HepG2 (cell line): Measurements from ENCODE around the gene SCAPER. TPM values are rescaled to one million over a fixed set of nuclear protein-coding genes. Genes with fewer than 3 reads are reported as not detected.

Source experiments
- DNMT1 ChIP-seq: sonication (generic); formaldehyde crosslinking; IDR thresholded peaks from 2 replicates; pipeline ENCODE4 v1.5.1; 2020; ENCODE audit warnings: mild to moderate bottlenecking, missing genetic modification reagents
- DZIP1 ChIP-seq: sonication (generic); formaldehyde crosslinking; IDR thresholded peaks from 2 replicates; pipeline ENCODE4 v1.5.0; 2020; ENCODE audit warnings: mild to moderate bottlenecking, missing genetic modification reagents
- E2F2 ChIP-seq: sonication (generic); formaldehyde crosslinking; IDR thresholded peaks from 2 replicates; pipeline ENCODE4 v1.4.0; 2020; ENCODE audit warnings: missing genetic modification reagents, borderline replicate concordance
- HCFC1 ChIP-seq: fragments of 150-350 bp; IDR thresholded peaks from 2 replicates; pipeline ENCODE4 v1.6.1; 2014; ENCODE audit warnings: low read depth, low read length
- IKZF5 ChIP-seq: IDR thresholded peaks from 2 replicates; pipeline ENCODE4 v1.6.1; 2018; ENCODE audit warnings: missing genetic modification reagents, mild to moderate bottlenecking, missing compliant biosample characterization
- MAZ ChIP-seq, 2 experiments: sonication (generic) in 1 of 2; formaldehyde crosslinking in 1 of 2; IDR thresholded peaks; 2 replicates each; pipeline versions ENCODE4 v1.5.0 to v1.6.1; 2012 to 2020; ENCODE audit warnings: low read depth in 2 of 2, mild to moderate bottlenecking in 2 of 2, borderline replicate concordance in 1 of 2, improper control_type of control experiment in 1 of 2, low read length in 1 of 2, missing genetic modification reagents in 1 of 2, moderate library complexity in 1 of 2
- PCBP1 ChIP-seq: fragments of 200-400 bp; formaldehyde crosslinking; IDR thresholded peaks from 2 replicates; pipeline ENCODE4 v1.6.1; 2017; ENCODE audit warnings: mild to moderate bottlenecking, low read depth, low read length, borderline replicate concordance
- SALL1 ChIP-seq: sonication (generic); formaldehyde crosslinking; IDR thresholded peaks from 2 replicates; pipeline ENCODE4 v1.8.0; 2022; ENCODE audit warnings: mild to moderate bottlenecking, missing genetic modification reagents
- TBL1XR1 ChIP-seq: fragments of 150-350 bp; IDR thresholded peaks from 2 replicates; pipeline ENCODE4 v1.6.1; 2014; ENCODE audit warnings: borderline replicate concordance, low read length; ENCODE audit not compliant: partially characterized antibody
- ZFP37 ChIP-seq: sonication (generic); formaldehyde crosslinking; IDR thresholded peaks from 2 replicates; pipeline ENCODE4 v1.4.0; 2020; ENCODE audit warnings: missing genetic modification reagents, borderline replicate concordance
- ZHX1 ChIP-seq: sonication (generic); formaldehyde crosslinking; IDR thresholded peaks from 2 replicates; pipeline ENCODE4 v1.8.1; 2022; ENCODE audit warnings: low read depth, mild to moderate bottlenecking, missing genetic modification reagents
- ZNF275 ChIP-seq: sonication (generic); formaldehyde crosslinking; IDR thresholded peaks from 2 replicates; pipeline ENCODE4 v1.8.0; 2022; ENCODE audit warnings: missing genetic modification reagents, mild to moderate bottlenecking, inconsistent platforms, borderline replicate concordance
- ZNF276 ChIP-seq: sonication (generic); formaldehyde crosslinking; IDR thresholded peaks from 2 replicates; pipeline ENCODE4 v1.4.0; 2020; ENCODE audit warnings: mild to moderate bottlenecking, low read depth, missing genetic modification reagents
- ZNF619 ChIP-seq: sonication (generic); formaldehyde crosslinking; IDR thresholded peaks from 2 replicates; pipeline ENCODE4 v1.4.0; 2020; ENCODE audit warnings: mild to moderate bottlenecking, missing genetic modification reagents
- ZNF761 ChIP-seq: sonication (generic); formaldehyde crosslinking; conservative IDR thresholded peaks from 2 replicates; pipeline ENCODE4 v1.4.0; 2020; ENCODE audit warnings: mild to moderate bottlenecking, missing genetic modification reagents
- polyA plus RNA-seq, 8 experiments: library from polyadenylated mRNA; depleted of rRNA in 3 of 8; stranded (reverse) in 7 of 8; unstranded in 1 of 8; fragments of >200 nt; fragmentation: Illumina TruSeq in 4 of 8; extraction: Trizol in 4 of 8; gene quantifications; 2 replicates each; pipeline versions ENCODE4 v1.2.1 to v1.2.3, GENCODE V29; 2011 to 2016; ENCODE audit warnings: low read depth in 4 of 8, missing spikeins in 1 of 8, mixed read lengths in 1 of 8; ENCODE audit not compliant: insufficient read depth in 1 of 8
- total RNA-seq, 5 experiments: library from RNA; depleted of rRNA; stranded (reverse); fragments of >200 nt; fragmentation: Illumina TruSeq; extraction: Trizol; gene quantifications; 2 replicates each; pipeline ENCODE4 v1.2.3, GENCODE V29; 2016; ENCODE audit warnings: low read depth in 1 of 5

The SCAPER gene
- total and polyA plus RNA-seq, 2 of the 13 experiments (the other 11 are each of a cell fraction or from before 2014, with no cell fraction given), result 4.3 to 10.5 TPM

GRCh38 chr15:76905013-76905839, at the start of gene SCAPER (continued):
- TF ChIP-seq ZNF276 (CRISPR knock-in tag), result peak; percentile 92; the same call in 1 of the 2 replicates
- no peak for TF ChIP-seq HCFC1
- TF ChIP-seq SALL1, result peak; percentile 82
- TF ChIP-seq E2F2 (CRISPR knock-in tag), result peak; percentile 57; the same call in 1 of the 2 replicates
- peak; percentile 80 for TF ChIP-seq IKZF5 (CRISPR knock-in tag)
- TF ChIP-seq MAZ (IDR thresholded peaks at IDR 0.05; ENCODE audit: borderline replicate concordance, low read depth, low read length), result 0 out of 2 replicates have a peak, but pooled peaks have one; percentile 57
- peak; percentile 82 for TF ChIP-seq MAZ (CRISPR knock-in tag; IDR thresholded peaks at IDR 0.05; ENCODE audit: low read depth)
- TF ChIP-seq PCBP1, result 0 out of 2 replicates have a peak, but pooled peaks have one; percentile 53
- TF ChIP-seq ZFP37, result peak; percentile 98
- 0 out of 2 replicates have a peak, but pooled peaks have one; percentile 20 for TF ChIP-seq ZNF275
- TF ChIP-seq TBL1XR1, result no peak
- TF ChIP-seq ZNF761 (CRISPR knock-in tag), result peak; percentile 97
- no peak for TF ChIP-seq DNMT1 (CRISPR knock-in tag)
- no peak for TF ChIP-seq ZHX1 (CRISPR knock-in tag)
- no peak for TF ChIP-seq ZNF619 (CRISPR knock-in tag)
- peak; percentile 69; the same call in 1 of the 2 replicates for TF ChIP-seq DZIP1
